Measurements from ENCODE around the gene TTC28. TPM values are rescaled to one million over a fixed set of nuclear protein-coding genes. Genes with fewer than 3 reads are reported as not detected.

Gene TTC28
- total and polyA plus RNA-seq, 10 of the 15 experiments (the other 5 are each of a cell fraction or from before 2014, with no cell fraction given): 0.15 to 8.4 (median 1.4) TPM

DNA sequence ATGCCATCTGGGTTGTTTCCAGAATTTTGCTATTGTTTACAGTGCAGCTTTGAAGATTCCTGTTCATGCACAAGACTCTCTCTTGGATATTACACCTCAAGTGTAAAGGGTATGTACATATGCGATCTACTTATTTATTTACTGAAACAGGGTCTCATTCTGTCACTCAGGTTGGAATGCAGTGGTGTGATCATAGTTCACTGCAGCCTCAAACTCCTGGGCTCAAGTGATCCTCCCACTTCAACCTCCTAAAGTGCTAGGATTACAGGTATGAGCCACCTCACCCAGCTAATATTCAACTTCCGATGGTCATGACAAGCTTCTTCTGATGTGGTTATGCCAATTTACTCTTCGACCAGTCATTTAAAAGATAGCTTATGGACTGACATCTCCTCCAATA lies 602.5 kb downstream of the TTC28 start (continued):
- TF ChIP-seq EZH2 (IDR thresholded peaks at IDR 0.05; ENCODE audit: borderline replicate concordance, control insufficient read depth, low read depth, low read length) (no peak), STAT1 (conservative IDR thresholded peaks at IDR 0.05) (no peak), RELA (IDR thresholded peaks at IDR 0.05; ENCODE audit: borderline replicate concordance, partially characterized antibody) (no peak), RUNX3 (IDR thresholded peaks at IDR 0.05; ENCODE audit: low read length) (no peak), CREM (IDR thresholded peaks at IDR 0.05; ENCODE audit: low read depth) (no peak), NRF1 (conservative IDR thresholded peaks at IDR 0.05; ENCODE audit: low read depth, low read length) (no peak), SMAD1 (IDR thresholded peaks at IDR 0.05; ENCODE audit: low read depth, partially characterized antibody) (no peak), ZNF207 (IDR thresholded peaks at IDR 0.05; ENCODE audit: borderline replicate concordance) (no peak), NFYA (IDR thresholded peaks at IDR 0.05; ENCODE audit: borderline replicate concordance, low read depth, low read length) (no peak), BMI1 (IDR thresholded peaks at IDR 0.05; ENCODE audit: borderline replicate concordance) (no peak), FOS (IDR thresholded peaks at IDR 0.05; ENCODE audit: borderline replicate concordance, extremely low read depth, insufficient read length) (no peak), ESRRA (IDR thresholded peaks at IDR 0.05; ENCODE audit: low read length) (no peak), ETV6 (conservative IDR thresholded peaks at IDR 0.05 in 1 of 2, IDR thresholded peaks at IDR 0.05 in 1 of 2; ENCODE audit: borderline replicate concordance in 1 of 2, low read depth in 1 of 2) (no peak), MEF2A (IDR thresholded peaks at IDR 0.05; ENCODE audit: insufficient read depth, low read depth, low read length) (no peak), NFXL1 (IDR thresholded peaks at IDR 0.05; ENCODE audit: borderline replicate concordance) (no peak)

DNA sequence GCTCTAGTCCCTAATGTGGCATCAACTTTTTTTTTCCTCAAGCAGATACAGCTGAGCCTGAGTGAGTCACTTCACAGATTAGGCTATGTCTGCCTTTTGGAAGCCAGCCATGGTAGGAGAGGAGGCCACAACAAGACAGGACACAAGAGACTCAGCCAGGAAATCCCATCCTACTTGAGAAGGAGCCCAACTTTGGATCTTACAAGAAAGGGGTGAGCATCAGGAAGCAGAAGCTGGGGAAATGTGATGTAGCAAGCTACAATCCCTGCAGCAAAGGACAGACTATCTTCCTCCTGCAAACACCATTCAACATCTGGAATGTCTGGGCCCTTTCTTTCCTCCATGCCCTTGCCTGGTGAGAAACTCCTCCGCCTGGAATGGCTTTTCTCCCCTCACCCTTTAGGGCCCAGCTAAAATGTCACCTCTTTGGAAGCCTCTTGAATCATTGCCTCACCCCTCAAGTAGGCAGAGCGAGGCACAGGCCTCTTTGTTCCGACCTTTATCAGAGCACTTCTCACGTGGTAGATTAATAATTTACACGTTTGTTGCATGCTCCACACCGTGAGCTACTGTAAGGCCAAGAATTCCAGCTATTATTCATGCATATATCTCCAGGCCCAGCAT lies 604.2 kb downstream of the TTC28 start:
- peaks cover 2% of the 10 kb centered on the region in 2 experiments; a peak in 1 of 4 replicates for H3K27me3 ChIP-seq (replicated peaks in 1 of 2; ENCODE audit: control insufficient read depth in 2 of 2, insufficient read depth in 2 of 2, low read length in 1 of 2)
- 8% methylated on average over 6 of the region's 6 CpGs for WGBS (ENCODE audit: insufficient coverage, insufficient replicate concordance, low lambda C conversion rate, missing lambda C conversion rate)
- in situ Hi-C loops (cut with MboI) (no loop called here), intact Hi-C loops (cut with micrococcal nuclease; ENCODE audit: unreplicated experiment) (no loop called here)
- no peaks in the 10 kb centered on the region for H3K9me3 ChIP-seq (replicated peaks; ENCODE audit: control insufficient read depth, insufficient read depth, low read length)
- POLR2A ChIA-PET: no interaction called here
- H2AFZ ChIP-seq (ENCODE audit: control insufficient read depth, low read depth, low read length): no peak overlapping the region
- H3K79me2 ChIP-seq (ENCODE audit: control insufficient read depth, insufficient read depth, low read length): no peaks in the 10 kb centered on the region
- H3K4me1 ChIP-seq (ENCODE audit: control insufficient read depth, insufficient read depth, low read length): no peaks in the 10 kb centered on the region
- no peak for ATAC-seq
- FAIRE-seq: no peak
- no peak overlapping the region for H3K4me3 ChIP-seq
- no TSS peak for BruUV-seq (replicated peaks)
- SMC1A ChIA-PET (ENCODE audit: uncharacterized antibody, unreplicated experiment): no interaction called here
- TF ChIP-seq RB1 (IDR thresholded peaks at IDR 0.05; ENCODE audit: borderline replicate concordance): no peak
- TF ChIP-seq, protein P1, sequence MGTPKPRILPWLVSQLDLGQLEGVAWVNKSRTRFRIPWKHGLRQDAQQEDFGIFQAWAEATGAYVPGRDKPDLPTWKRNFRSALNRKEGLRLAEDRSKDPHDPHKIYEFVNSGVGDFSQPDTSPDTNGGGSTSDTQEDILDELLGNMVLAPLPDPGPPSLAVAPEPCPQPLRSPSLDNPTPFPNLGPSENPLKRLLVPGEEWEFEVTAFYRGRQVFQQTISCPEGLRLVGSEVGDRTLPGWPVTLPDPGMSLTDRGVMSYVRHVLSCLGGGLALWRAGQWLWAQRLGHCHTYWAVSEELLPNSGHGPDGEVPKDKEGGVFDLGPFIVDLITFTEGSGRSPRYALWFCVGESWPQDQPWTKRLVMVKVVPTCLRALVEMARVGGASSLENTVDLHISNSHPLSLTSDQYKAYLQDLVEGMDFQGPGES (IDR thresholded peaks at IDR 0.05): no peak
- TF ChIP-seq, protein P2, sequence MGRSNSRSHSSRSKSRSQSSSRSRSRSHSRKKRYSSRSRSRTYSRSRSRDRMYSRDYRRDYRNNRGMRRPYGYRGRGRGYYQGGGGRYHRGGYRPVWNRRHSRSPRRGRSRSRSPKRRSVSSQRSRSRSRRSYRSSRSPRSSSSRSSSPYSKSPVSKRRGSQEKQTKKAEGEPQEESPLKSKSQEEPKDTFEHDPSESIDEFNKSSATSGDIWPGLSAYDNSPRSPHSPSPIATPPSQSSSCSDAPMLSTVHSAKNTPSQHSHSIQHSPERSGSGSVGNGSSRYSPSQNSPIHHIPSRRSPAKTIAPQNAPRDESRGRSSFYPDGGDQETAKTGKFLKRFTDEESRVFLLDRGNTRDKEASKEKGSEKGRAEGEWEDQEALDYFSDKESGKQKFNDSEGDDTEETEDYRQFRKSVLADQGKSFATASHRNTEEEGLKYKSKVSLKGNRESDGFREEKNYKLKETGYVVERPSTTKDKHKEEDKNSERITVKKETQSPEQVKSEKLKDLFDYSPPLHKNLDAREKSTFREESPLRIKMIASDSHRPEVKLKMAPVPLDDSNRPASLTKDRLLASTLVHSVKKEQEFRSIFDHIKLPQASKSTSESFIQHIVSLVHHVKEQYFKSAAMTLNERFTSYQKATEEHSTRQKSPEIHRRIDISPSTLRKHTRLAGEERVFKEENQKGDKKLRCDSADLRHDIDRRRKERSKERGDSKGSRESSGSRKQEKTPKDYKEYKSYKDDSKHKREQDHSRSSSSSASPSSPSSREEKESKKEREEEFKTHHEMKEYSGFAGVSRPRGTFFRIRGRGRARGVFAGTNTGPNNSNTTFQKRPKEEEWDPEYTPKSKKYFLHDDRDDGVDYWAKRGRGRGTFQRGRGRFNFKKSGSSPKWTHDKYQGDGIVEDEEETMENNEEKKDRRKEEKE (IDR thresholded peaks at IDR 0.05): no peak
- TF ChIP-seq DPF2 (IDR thresholded peaks at IDR 0.05): no peak
- no peak for TF ChIP-seq BACH1 (IDR thresholded peaks at IDR 0.05; ENCODE audit: borderline replicate concordance)
- no peak for TF ChIP-seq ATF7 (IDR thresholded peaks at IDR 0.05; ENCODE audit: low read depth)
- no peak for TF ChIP-seq ZNF384 (IDR thresholded peaks at IDR 0.05; ENCODE audit: borderline replicate concordance, low read depth, low read length)
- no peaks in the 10 kb centered on the region for H3K36me3 ChIP-seq (ENCODE audit: control insufficient read depth in 2 of 2, insufficient read depth in 2 of 2, low read length in 1 of 2)
- CTCF ChIA-PET: no interaction called here
- H3K9ac ChIP-seq (ENCODE audit: control insufficient read depth, insufficient read depth, low read length): no peak overlapping the region
- no peak overlapping the region for H3K27ac ChIP-seq (ENCODE audit: control insufficient read depth, insufficient read depth)
- H4K20me1 ChIP-seq (ENCODE audit: control insufficient read depth, insufficient read depth): no peaks in the 10 kb centered on the region
- RAD21 ChIA-PET (ENCODE audit: unreplicated experiment): no interaction called here
- no peak overlapping the region for H3K4me2 ChIP-seq (ENCODE audit: control insufficient read depth, insufficient read depth)
- DNase-seq (ENCODE audit: low read depth, low spot score): no peak

Data from GM12878 (cell line).